ENCODE results near the gene SOX11.

DNA sequence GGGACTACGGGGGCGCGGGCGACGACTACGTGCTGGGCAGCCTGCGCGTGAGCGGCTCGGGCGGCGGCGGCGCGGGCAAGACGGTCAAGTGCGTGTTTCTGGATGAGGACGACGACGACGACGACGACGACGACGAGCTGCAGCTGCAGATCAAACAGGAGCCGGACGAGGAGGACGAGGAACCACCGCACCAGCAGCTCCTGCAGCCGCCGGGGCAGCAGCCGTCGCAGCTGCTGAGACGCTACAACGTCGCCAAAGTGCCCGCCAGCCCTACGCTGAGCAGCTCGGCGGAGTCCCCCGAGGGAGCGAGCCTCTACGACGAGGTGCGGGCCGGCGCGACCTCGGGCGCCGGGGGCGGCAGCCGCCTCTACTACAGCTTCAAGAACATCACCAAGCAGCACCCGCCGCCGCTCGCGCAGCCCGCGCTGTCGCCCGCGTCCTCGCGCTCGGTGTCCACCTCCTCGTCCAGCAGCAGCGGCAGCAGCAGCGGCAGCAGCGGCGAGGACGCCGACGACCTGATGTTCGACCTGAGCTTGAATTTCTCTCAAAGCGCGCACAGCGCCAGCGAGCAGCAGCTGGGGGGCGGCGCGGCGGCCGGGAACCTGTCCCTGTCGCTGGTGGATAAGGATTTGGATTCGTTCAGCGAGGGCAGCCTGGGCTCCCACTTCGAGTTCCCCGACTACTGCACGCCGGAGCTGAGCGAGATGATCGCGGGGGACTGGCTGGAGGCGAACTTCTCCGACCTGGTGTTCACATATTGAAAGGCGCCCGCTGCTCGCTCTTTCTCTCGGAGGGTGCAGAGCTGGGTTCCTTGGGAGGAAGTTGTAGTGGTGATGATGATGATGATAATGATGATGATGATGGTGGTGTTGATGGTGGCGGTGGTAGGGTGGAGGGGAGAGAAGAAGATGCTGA, 1.4 kb downstream of the SOX11 start:
- TF ChIP-seq ZNF263 (CRISPR knock-in tag; IDR thresholded peaks at IDR 0.05; ENCODE audit: low read depth), result no peak
- TF ChIP-seq, protein P1, sequence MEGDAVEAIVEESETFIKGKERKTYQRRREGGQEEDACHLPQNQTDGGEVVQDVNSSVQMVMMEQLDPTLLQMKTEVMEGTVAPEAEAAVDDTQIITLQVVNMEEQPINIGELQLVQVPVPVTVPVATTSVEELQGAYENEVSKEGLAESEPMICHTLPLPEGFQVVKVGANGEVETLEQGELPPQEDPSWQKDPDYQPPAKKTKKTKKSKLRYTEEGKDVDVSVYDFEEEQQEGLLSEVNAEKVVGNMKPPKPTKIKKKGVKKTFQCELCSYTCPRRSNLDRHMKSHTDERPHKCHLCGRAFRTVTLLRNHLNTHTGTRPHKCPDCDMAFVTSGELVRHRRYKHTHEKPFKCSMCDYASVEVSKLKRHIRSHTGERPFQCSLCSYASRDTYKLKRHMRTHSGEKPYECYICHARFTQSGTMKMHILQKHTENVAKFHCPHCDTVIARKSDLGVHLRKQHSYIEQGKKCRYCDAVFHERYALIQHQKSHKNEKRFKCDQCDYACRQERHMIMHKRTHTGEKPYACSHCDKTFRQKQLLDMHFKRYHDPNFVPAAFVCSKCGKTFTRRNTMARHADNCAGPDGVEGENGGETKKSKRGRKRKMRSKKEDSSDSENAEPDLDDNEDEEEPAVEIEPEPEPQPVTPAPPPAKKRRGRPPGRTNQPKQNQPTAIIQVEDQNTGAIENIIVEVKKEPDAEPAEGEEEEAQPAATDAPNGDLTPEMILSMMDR (IDR thresholded peaks at IDR 0.05), result no peak
- TF ChIP-seq, protein P2, sequence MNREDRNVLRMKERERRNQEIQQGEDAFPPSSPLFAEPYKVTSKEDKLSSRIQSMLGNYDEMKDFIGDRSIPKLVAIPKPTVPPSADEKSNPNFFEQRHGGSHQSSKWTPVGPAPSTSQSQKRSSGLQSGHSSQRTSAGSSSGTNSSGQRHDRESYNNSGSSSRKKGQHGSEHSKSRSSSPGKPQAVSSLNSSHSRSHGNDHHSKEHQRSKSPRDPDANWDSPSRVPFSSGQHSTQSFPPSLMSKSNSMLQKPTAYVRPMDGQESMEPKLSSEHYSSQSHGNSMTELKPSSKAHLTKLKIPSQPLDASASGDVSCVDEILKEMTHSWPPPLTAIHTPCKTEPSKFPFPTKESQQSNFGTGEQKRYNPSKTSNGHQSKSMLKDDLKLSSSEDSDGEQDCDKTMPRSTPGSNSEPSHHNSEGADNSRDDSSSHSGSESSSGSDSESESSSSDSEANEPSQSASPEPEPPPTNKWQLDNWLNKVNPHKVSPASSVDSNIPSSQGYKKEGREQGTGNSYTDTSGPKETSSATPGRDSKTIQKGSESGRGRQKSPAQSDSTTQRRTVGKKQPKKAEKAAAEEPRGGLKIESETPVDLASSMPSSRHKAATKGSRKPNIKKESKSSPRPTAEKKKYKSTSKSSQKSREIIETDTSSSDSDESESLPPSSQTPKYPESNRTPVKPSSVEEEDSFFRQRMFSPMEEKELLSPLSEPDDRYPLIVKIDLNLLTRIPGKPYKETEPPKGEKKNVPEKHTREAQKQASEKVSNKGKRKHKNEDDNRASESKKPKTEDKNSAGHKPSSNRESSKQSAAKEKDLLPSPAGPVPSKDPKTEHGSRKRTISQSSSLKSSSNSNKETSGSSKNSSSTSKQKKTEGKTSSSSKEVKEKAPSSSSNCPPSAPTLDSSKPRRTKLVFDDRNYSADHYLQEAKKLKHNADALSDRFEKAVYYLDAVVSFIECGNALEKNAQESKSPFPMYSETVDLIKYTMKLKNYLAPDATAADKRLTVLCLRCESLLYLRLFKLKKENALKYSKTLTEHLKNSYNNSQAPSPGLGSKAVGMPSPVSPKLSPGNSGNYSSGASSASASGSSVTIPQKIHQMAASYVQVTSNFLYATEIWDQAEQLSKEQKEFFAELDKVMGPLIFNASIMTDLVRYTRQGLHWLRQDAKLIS (CRISPR knock-in tag; IDR thresholded peaks at IDR 0.05; ENCODE audit: borderline replicate concordance), result no peak
- TF ChIP-seq, protein P3, sequence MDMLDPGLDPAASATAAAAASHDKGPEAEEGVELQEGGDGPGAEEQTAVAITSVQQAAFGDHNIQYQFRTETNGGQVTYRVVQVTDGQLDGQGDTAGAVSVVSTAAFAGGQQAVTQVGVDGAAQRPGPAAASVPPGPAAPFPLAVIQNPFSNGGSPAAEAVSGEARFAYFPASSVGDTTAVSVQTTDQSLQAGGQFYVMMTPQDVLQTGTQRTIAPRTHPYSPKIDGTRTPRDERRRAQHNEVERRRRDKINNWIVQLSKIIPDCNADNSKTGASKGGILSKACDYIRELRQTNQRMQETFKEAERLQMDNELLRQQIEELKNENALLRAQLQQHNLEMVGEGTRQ (CRISPR knock-in tag; IDR thresholded peaks at IDR 0.05), result no peak
- TF ChIP-seq, protein P4, sequence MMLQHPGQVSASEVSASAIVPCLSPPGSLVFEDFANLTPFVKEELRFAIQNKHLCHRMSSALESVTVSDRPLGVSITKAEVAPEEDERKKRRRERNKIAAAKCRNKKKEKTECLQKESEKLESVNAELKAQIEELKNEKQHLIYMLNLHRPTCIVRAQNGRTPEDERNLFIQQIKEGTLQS (CRISPR knock-in tag; conservative IDR thresholded peaks at IDR 0.05), result no peak

Measured in WTC11 (cell line).